Stomach (tissue), 4 donors: Measurements from ENCODE around the gene BPNT1.

ENCODE experiments used
- EP300 ChIP-seq: sonication (generic); formaldehyde crosslinking; IDR thresholded peaks from one replicate; pipeline ENCODE4 v1.6.1; 2017; ENCODE audit warnings: antibody characterized with exemption
- TF ChIP-seq, protein P1 (sequence below), 7 experiments: fragments of 450-650 bp in 4 of 7; fragments of 200-600 bp in 3 of 7; sonication (generic) in 3 of 7; IDR thresholded peaks; one replicate each; pipeline ENCODE4 v1.5.1; 2016 to 2019; ENCODE audit warnings: antibody characterized with exemption in 7 of 7, control low read depth in 2 of 7, mild to moderate bottlenecking in 1 of 7

DNA sequence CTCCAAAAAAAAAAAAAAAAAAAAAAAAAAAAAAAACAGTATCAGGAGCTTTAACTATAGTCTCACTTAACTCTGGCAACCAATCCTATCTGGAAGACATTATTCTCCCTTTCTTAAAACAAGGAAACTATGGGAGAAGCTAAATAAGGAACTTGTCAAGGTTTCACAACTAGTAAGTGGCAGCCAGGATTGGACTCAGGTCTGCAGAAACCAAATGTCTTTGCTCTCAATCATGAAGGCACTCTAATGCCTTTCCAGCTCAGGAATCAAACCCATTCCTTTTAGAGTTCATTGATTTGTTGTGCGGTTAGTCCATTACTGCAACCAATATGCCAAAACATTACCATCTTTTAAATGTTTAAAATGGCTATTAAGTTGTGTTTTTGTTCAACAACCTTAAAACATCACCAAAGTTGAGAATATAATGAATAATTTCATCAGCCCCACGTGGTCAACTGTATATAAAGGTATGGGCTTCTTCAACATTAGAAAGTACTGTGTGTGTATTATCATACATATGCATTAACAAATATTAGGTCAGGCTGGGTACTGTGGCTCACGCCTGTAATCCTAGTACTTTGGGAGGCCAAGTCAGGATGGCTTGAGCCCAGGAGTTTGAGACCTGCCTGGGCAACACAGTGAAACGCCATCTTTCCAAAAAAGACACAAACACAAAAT is 44.8 kb downstream of the BPNT1 start:
- TF ChIP-seq, protein P1, sequence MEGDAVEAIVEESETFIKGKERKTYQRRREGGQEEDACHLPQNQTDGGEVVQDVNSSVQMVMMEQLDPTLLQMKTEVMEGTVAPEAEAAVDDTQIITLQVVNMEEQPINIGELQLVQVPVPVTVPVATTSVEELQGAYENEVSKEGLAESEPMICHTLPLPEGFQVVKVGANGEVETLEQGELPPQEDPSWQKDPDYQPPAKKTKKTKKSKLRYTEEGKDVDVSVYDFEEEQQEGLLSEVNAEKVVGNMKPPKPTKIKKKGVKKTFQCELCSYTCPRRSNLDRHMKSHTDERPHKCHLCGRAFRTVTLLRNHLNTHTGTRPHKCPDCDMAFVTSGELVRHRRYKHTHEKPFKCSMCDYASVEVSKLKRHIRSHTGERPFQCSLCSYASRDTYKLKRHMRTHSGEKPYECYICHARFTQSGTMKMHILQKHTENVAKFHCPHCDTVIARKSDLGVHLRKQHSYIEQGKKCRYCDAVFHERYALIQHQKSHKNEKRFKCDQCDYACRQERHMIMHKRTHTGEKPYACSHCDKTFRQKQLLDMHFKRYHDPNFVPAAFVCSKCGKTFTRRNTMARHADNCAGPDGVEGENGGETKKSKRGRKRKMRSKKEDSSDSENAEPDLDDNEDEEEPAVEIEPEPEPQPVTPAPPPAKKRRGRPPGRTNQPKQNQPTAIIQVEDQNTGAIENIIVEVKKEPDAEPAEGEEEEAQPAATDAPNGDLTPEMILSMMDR (IDR thresholded peaks at IDR 0.05): no peak
- no peak for TF ChIP-seq EP300
